CD4-positive, alpha-beta T cell (primary cell): ENCODE results near the gene SLC2A9. TPM values are rescaled to one million over a fixed set of nuclear protein-coding genes. Genes with fewer than 3 reads are reported as not detected.

Experiments used
- ATAC-seq: fragments of 200-7000 bp; cut with Tn5 transposase; one replicate; pipeline ENCODE4 v1.10.0; 2022; ENCODE audit warnings: mild to moderate bottlenecking; ENCODE audit not compliant: poor library complexity
- CTCF ChIA-PET: fragments of 350-600 bp; sonication (Branson Sonifier 250); formaldehyde crosslinking; loops from one replicate; lab custom pipeline; 2021; ENCODE audit warnings: antibody characterized with exemption, inconsistent platforms; lab: Charles Lee
- POLR2A ChIA-PET: fragments of 350-600 bp; sonication (Branson Sonifier 250); formaldehyde crosslinking; loops from one replicate; lab custom pipeline; 2021; ENCODE audit warnings: antibody characterized with exemption, inconsistent platforms; lab: Charles Lee
- DNase-seq, 14 experiments: peaks; one replicate each; pipeline ENCODE4 v3.0.0-alpha.2; 2013 to 2020; ENCODE audit warnings: mixed read lengths in 2 of 14
- H3K27ac ChIP-seq, 2 donors: one replicate each; pipeline versions ENCODE4 v1.5.1 to v1.7.0; 2013; ENCODE audit warnings: low read length in 2 of 2, low read depth in 1 of 2, mild to moderate bottlenecking in 1 of 2
- H3K27me3 ChIP-seq, 2 experiments: 1 replicate in 1 of 2; 2 replicates in 1 of 2; pipeline versions ENCODE4 v1.6.1 to v1.7.0; 2013; ENCODE audit warnings: low read length in 2 of 2, control low read depth in 1 of 2, mild to moderate bottlenecking in 1 of 2, moderate library complexity in 1 of 2; ENCODE audit not compliant: insufficient read depth in 2 of 2, control insufficient read depth in 1 of 2
- H3K36me3 ChIP-seq: one replicate; pipeline ENCODE4 v1.6.1; 2013; ENCODE audit warnings: low read length, control low read depth; ENCODE audit not compliant: insufficient read depth
- H3K4me1 ChIP-seq: one replicate; pipeline ENCODE4 v1.6.1; 2013; ENCODE audit warnings: low read length, control low read depth; ENCODE audit not compliant: insufficient read depth
- H3K4me3 ChIP-seq: one replicate; pipeline ENCODE4 v1.5.1; 2013; ENCODE audit warnings: mild to moderate bottlenecking, low read length, moderate library complexity
- H3K9me3 ChIP-seq, 2 experiments: 1 replicate in 1 of 2; 2 replicates in 1 of 2; pipeline versions ENCODE4 v1.6.1 to v1.7.0; 2013; ENCODE audit warnings: low read length in 2 of 2, mild to moderate bottlenecking in 2 of 2, control low read depth in 1 of 2, moderate library complexity in 1 of 2; ENCODE audit not compliant: control insufficient read depth in 1 of 2, insufficient read depth in 1 of 2
- H3K27ac Mint-ChIP-seq: one replicate; pipeline ENCODE4 v1.8.0; 2020; ENCODE audit warnings: mixed read lengths
- H3K27me3 Mint-ChIP-seq: one replicate; pipeline ENCODE4 v1.8.0; 2021; ENCODE audit warnings: mixed read lengths
- H3K36me3 Mint-ChIP-seq: one replicate; pipeline ENCODE4 v1.8.0; 2021; ENCODE audit warnings: low read depth, mixed read lengths
- H3K4me1 Mint-ChIP-seq: one replicate; pipeline ENCODE4 v1.8.0; 2021; ENCODE audit warnings: low read depth, mixed read lengths
- H3K4me3 Mint-ChIP-seq: one replicate; pipeline ENCODE4 v1.8.0; 2020; ENCODE audit warnings: mild to moderate bottlenecking, mixed read lengths
- H3K9me3 Mint-ChIP-seq: one replicate; pipeline ENCODE4 v1.8.0; 2020; ENCODE audit warnings: mixed read lengths
- intact Hi-C, 2 experiments: fragments of 100-400 bp; cut with DNase I in 1 of 2; cut with micrococcal nuclease in 1 of 2; formaldehyde crosslinking; loops; one replicate each; pipeline versions ENCODE4 v1.15.1 to v1.9.0; 2023 to 2025; cut with DNase I, micrococcal nuclease
- total RNA-seq, 174 experiments: library from RNA in 2 of 174; stranded (reverse) in 2 of 174; gene quantifications; one replicate each; pipeline ENCODE4 v1.2.3 and lab custom pipeline; 2021 to 2026
- TF ChIP-seq, protein P1 (sequence below): fragments of 200-600 bp; IDR thresholded peaks from one replicate; pipeline ENCODE4 v1.8.0; 2022; ENCODE audit warnings: antibody characterized with exemption, mild to moderate bottlenecking

Gene SLC2A9
- total RNA-seq, 2 experiments from 2014 or later = 2.2 to 3.6 TPM

DNA sequence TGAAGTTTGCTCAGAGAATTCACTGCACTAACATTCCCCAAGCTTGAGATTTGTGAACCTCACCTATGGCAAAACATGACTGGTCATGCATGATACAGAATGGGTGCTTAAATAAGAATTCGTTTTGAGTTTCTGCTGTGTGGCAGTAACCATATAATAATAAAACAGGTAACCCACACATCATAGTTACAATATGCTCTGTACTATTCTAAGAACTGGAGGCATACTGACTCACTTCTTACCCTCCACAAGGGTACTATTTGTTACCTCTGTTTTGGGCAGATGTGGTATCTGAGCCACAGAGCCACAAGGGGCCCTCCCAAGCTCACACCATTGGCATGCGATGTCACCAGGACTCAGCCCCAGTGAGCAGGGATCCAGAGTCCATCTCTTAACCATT is 17.6 kb downstream of the SLC2A9 start:
- H3K36me3 ChIP-seq = no peaks in the 10 kb centered on the region
- Mint-ChIP-seq H3K4me1 (no peaks in the 10 kb centered on the region), H3K9me3 (no peaks in the 10 kb centered on the region), H3K4me3 (no peak overlapping the region), H3K36me3 (no peaks in the 10 kb centered on the region), H3K27ac (no peak overlapping the region), H3K27me3 (no peaks in the 10 kb centered on the region)
- ATAC-seq = no peak
- H3K4me3 ChIP-seq = no peak overlapping the region
- POLR2A ChIA-PET = no interaction called here
- TF ChIP-seq, protein P1, sequence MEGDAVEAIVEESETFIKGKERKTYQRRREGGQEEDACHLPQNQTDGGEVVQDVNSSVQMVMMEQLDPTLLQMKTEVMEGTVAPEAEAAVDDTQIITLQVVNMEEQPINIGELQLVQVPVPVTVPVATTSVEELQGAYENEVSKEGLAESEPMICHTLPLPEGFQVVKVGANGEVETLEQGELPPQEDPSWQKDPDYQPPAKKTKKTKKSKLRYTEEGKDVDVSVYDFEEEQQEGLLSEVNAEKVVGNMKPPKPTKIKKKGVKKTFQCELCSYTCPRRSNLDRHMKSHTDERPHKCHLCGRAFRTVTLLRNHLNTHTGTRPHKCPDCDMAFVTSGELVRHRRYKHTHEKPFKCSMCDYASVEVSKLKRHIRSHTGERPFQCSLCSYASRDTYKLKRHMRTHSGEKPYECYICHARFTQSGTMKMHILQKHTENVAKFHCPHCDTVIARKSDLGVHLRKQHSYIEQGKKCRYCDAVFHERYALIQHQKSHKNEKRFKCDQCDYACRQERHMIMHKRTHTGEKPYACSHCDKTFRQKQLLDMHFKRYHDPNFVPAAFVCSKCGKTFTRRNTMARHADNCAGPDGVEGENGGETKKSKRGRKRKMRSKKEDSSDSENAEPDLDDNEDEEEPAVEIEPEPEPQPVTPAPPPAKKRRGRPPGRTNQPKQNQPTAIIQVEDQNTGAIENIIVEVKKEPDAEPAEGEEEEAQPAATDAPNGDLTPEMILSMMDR = no peak
- no peak overlapping the region for H3K27ac ChIP-seq
- intact Hi-C loops = no loop called here
- CTCF ChIA-PET = no interaction called here
- H3K9me3 ChIP-seq = peaks cover 0 to 4% of the 10 kb centered on the region in 2 experiments
- no peaks in the 10 kb centered on the region for H3K4me1 ChIP-seq
- H3K27me3 ChIP-seq = no peaks in the 10 kb centered on the region
- no peak for DNase-seq

DNA sequence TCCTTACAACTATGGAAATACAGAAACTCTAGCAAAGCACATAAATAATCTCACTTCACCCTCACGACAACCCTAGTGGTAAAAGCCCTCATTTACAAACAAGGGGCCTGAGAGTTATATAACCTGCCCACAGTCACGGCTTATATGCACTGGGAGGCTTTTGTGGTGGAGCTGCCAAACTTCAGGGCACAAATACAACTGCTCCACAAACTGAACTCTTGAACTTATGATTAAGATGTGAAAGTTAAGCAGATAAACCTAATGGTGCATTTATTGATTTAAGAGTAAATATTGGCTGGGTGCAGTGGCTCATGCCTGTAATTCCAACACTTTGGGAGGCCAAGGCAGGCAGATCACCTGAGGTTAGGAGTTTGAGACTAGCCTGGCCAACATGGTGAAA is 19.0 kb downstream of the SLC2A9 start:
- TF ChIP-seq, protein P1 = no peak
- no peaks in the 10 kb centered on the region for H3K4me1 Mint-ChIP-seq
- Histone ChIP-seq H3K27me3 (no peaks in the 10 kb centered on the region), H3K9me3 (peaks cover 0 to 4% of the 10 kb centered on the region in 2 experiments), H3K36me3 (no peaks in the 10 kb centered on the region), H3K27ac (no peak overlapping the region), H3K4me1 (no peaks in the 10 kb centered on the region), H3K4me3 (no peak overlapping the region)
- no peaks in the 10 kb centered on the region for H3K27me3 Mint-ChIP-seq
- intact Hi-C loops = no loop called here
- no peak overlapping the region for H3K27ac Mint-ChIP-seq
- DNase-seq = peak in 1 of 14 experiments; percentile 29
- CTCF ChIA-PET = no interaction called here
- H3K36me3 Mint-ChIP-seq = no peaks in the 10 kb centered on the region
- no peak for ATAC-seq
- POLR2A ChIA-PET = no interaction called here
- no peak overlapping the region for H3K4me3 Mint-ChIP-seq
- no peaks in the 10 kb centered on the region for H3K9me3 Mint-ChIP-seq

DNA sequence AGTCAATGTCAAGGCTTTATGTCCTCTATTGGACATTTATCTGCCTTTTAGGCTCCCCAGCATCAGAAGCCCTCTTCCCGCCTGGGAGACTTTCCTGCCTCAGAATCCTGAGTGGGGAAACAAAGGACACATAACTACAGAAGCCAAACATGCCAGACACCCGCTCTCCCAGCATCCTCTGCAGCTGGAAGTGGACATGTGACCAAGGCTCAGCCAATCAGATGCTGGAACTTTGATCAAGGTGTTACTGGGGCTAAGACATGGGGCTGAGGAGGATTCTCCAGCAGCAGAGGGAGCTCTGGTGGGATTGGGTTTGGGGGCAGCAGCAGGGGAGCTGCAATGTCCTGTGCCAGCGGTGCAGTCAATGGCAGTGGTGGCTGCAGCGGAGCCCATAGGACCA is 19.5 kb downstream of the SLC2A9 start:
- H3K4me3 ChIP-seq = no peak overlapping the region
- H3K27me3 ChIP-seq = no peaks in the 10 kb centered on the region
- no peaks in the 10 kb centered on the region for H3K4me1 ChIP-seq
- TF ChIP-seq, protein P1 = no peak
- Mint-ChIP-seq H3K9me3 (no peaks in the 10 kb centered on the region), H3K27ac (no peak overlapping the region), H3K36me3 (no peaks in the 10 kb centered on the region), H3K27me3 (no peaks in the 10 kb centered on the region), H3K4me3 (no peak overlapping the region), H3K4me1 (no peaks in the 10 kb centered on the region)
- no peak for DNase-seq
- intact Hi-C loops = no loop called here
- CTCF ChIA-PET = no interaction called here
- POLR2A ChIA-PET = no interaction called here
- no peak overlapping the region for H3K27ac ChIP-seq
- ATAC-seq = no peak
- peaks cover 0 to 4% of the 10 kb centered on the region in 2 experiments for H3K9me3 ChIP-seq
- no peaks in the 10 kb centered on the region for H3K36me3 ChIP-seq
